SKM-1 (cell line): ENCODE measurements around the gene TGIF1.
A peak's percentile ranks its signal among the peaks of the same experiment; 100 is the strongest.
"Not testable (repeated sequence)": the region's sequence is repeated elsewhere in the genome, so short reads cannot be mapped to it uniquely, and the experiment has no call there.

Experiments
- DNase-seq: peaks from one replicate; lab custom pipeline; 2025; ENCODE audit not compliant: unreplicated experiment; lab: John Stamatoyannopoulos, UW

The TGIF1 gene

DNA sequence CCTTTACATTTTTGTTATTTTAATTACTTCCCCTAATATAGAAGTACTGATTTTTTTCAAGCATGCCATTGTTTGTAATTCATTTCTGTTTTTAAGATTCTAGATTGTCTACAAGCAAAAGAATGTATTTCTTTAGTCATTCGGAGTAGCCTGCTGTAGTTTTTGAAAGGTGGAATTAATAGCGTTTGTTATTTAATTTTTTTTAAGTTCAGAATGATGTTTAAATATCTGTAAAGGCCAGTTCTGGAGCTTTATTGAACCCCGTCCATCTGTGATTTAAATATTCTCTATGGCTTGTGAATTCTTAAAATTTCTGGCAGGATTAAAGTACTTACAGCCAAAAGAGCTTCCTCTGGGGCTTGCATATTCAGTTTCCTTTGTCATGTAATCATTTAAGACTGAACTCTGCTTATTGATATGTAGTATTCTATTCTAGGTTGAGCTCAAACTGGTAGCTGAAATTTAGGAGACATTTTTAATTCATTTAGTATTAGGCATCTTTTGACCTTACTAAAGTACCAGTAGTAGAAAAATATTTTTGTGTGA lies 5.2 kb downstream of the TGIF1 start:
- DNase-seq: no peak

DNA sequence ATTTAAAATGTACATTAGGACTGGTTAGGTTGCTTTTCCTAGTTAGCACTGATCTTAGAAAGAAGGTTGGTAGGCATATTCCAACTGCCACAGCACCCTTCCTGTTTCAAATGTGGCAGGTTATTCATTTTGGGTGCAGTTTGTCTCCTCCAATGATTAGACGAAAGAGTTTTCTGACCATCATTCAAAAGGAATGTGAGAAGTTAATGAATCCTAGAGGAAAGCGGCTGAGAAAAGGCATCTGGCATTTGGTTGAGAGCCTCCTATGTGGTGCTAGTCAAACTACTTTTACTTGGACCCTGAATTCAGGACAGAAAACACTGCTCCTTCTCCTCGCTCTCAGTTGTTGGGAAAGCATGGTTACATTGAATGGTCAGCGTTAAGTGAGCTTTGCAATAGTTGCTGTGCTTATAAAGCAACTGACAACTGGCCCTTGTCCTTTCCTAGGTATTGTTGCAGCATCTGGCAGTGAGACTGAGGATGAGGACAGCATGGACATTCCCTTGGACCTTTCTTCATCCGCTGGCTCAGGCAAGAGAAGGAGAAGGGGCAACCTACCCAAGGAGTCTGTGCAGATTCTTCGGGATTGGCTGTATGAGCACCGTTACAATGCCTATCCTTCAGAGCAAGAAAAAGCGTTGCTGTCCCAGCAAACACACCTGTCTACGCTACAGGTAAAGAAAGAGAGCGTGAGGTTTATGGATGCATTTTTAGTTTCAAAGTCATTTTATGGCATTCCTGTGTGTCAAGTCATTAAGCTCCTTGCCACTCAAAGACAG lies 6.1 kb downstream of the TGIF1 start:
- no peak for DNase-seq

DNA sequence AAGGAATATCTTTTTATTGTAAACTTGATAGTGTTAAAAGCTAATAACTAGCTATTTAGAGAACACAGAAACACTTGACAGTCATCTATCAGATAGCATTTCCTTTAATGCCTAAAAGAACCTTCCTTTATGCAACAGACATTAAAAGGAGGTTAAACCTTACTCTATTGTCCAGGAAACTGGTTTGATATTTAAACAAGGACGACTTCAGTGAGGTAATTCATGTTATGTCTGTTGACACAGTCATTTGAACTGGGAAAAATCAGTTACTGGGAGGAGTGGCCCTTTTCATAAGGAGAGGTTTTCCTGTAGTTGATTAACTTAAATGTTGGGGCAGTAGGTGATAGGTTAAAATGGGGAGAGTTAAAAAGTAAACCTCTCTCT lies 6.7 kb downstream of the TGIF1 start:
- no peak for DNase-seq

DNA sequence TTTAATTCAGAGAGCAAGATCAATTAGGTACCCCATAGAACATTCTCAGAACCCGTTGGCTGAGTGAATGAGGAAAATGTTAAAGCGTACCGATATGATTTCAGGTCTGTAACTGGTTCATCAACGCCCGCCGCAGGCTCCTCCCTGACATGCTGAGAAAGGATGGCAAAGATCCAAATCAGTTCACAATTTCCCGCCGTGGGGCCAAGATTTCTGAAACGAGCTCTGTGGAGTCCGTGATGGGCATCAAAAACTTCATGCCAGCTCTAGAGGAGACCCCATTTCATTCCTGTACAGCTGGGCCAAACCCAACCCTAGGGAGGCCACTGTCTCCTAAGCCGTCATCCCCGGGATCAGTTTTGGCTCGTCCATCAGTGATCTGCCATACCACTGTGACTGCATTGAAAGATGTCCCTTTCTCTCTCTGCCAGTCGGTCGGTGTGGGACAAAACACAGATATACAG lies 7.3 kb downstream of the TGIF1 start:
- DNase-seq: no peak

DNA sequence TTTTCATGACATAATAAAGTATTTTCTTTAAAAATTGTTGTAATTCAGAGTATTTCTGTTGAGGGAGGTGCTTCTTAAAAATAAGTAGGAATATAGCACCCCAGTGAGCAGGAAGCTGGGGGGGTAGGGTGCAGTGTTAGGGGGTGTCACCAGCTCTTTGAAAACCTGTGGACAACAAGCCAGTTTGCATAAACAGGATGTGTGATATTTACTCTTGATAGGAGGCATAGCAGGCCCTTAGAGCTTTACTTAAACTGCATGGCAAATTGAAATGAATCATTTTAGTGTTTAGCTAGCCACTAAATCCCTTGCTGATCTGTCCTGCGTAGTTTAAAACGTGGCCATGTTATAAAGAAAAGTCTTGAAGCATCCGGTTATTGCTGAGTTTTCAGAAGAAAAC lies 8.4 kb downstream of the TGIF1 start:
- no peak for DNase-seq

DNA sequence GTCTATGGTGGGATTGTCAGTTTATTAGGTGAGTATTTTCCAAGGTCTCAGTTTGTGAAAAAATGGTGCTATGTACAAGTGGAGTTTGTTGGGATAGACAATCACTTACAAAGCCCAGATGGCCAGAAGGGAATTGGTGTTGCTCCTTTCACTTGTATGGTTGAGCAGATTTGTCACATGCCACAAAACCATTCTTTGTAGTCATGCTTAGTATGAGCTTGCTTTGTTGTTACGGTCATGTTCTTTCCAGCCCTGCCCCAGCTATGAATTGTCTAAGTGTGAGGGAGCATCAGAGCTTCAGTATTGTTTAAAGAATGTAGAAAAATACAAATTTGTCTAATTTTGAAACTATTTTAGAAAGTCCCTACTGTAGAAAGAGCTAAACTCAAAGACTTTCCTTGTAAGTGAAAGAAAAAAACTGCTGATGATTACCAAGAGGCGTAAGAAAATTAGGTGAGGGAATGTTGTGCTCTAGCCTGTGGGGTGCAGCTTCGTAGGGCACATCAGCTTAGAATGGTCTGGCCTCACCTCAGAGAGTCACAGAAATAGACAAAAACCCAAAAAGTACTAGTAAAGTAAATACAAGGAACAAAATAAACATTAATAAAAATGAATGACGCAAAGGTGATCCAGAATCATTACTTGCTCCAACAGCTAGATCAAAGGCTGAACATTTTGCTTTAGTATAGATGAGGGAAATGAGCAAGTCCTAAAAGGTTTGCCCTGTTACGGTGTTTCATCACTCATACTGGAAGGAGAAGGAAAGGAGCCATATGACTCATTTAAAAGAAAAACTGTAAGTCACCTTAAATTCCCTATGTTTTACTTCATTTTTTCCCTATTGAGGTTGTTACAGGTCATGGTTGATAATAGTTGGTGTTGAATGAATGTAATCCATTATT lies 9.2 kb downstream of the TGIF1 start:
- no peak for DNase-seq

DNA sequence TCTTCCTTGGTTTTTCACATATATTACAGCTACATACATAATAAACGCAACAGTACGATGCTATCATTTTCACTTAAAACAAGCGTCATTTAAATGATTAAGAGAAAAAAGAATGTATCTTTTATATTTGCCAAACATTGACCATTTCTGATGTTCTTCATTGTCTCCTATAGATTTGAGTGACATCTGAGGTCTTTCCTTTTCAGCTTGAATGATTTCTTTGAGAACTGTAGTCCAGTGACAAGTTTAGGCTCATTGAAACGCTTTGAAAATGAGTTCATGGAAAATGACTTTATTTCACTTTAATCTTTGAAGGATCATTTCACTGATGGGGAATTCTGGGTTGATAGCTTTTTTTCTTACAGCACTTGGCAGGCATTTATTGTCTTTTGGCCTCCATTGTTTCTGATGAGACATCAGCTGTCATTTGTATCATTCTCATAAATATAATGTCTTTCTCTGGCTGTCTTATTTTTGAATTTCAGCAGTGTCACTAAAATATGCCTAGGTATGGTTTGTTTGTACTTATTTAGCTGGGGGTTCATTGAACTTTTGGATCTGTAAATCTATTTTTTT lies 10.9 kb downstream of the TGIF1 start:
- no peak for DNase-seq

DNA sequence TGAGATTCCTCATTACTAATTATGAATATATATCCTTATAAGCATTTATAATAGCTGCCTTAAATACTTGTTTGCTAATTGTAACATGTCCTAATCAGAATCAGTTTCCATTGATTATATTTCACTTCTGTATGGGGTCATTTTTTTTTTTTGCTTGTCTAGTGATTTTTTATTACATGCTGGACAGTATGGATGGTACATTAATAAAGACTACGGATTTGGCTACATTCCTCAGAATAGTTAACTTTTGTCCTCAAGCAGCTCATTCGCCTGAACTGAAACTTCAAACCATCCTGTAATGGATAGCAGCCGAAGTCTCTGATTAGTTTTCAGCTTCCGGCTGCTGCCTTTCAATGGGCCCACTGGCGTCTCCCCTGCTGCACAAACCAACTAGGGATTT lies 11.7 kb downstream of the TGIF1 start:
- DNase-seq: no peak

DNA sequence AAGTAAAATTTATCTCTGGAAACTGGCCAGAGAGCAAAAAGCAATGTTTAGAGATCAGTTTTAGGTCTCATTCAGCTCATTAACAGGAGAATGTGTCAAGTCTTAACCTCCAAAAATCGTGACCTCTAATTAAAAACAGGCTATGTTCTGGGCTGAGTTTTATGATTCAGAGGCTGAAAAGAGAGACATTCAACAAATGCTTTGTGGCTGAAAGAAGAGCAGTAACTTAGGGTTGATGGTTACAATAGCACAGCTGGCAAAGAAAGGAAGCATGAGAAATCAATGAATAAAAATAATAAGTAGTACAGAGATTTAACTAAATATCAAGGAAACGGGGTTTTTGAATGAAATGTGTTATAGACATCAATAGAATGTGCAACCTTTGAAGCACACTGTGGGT lies 13.1 kb downstream of the TGIF1 start:
- DNase-seq: no peak

DNA sequence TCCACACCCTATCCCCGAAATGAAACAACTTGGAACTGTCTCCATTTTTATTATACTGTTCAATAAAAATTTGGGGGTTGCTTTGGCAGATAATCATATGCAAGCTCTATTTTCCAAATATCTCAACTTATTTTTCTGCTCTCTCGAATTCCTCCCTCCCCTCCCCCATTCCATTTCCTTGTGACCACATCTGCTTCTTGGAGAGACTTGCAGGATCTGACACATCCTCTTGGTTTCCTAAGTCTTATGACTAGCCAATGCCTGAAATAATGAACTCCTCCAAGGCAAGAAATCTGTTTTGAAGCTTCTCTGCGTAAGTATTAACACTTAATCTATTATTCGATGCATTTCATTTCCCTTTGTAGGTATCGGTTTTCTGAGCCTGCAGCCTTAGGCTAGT lies 16.1 kb downstream of the TGIF1 start:
- DNase-seq: peak; percentile 24

DNA sequence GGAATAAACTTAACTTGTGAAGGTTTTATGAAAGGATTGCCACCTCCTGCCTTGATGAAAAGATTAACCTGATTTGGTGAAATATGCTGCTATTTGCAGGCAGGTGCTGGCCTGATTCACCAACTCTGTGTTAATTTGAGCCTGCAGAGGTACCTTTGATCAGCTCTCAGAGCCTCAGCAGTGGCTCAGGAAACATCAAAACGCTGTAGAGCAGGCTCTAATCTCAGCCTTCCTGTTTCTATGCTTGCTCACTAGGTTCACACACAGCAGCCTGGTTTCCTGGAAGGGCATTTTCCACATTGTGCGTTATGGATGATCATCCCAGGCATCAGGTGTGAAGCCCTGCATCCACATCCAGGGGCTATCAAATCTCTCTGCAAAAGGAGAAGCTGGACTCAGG lies 16.9 kb downstream of the TGIF1 start:
- no peak for DNase-seq

DNA sequence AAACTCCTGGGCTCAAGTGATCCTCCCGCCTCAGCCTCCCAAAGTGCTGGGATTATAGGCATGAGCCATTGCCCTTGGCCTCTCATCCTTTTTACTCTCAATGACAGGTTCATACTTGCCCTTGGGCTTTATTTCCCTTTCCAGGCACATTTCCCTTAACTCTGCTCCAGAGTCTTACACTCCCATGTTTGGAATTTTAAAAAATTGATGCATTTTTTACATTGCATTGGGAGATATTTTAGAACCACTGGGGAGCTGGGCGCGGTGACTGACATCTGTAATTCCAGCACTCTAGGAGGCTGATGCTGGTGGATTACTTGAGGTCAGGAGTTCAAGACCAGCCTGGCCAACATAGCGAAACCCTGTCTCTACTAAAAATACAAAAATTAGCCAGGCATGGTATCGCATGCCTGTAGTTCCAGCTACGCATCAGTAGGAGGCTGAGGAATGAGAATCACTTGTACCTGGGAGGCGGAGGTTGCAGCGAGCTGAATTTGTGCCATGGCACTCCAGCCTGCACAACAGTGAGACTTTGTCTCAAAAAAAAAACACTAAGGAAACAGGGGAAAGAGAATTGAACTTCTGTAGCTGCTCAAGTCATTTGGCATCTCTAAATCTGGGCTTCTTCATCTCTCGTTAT lies 18.2 kb downstream of the TGIF1 start:
- no peak for DNase-seq

DNA sequence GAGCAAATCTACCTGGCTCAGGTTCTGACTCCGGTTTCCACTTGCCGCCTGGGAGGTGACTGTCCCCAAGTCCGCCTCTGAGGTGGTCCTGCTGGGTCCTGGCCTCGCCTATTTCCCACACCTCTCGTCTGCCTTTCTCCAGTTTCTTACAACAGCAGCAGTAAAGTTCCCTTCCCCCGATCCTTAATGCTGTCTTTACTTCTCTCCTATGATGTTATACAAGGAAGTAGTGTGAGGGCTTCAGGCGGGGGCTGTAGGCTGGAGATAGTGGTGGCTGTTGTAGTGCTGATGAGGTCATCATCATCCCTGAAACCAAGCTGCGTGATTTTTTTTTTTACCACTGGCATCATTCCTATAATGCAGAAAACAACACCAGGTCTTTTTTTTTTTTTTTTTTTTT lies 18.9 kb downstream of the TGIF1 start:
- peak; percentile 56 for DNase-seq

DNA sequence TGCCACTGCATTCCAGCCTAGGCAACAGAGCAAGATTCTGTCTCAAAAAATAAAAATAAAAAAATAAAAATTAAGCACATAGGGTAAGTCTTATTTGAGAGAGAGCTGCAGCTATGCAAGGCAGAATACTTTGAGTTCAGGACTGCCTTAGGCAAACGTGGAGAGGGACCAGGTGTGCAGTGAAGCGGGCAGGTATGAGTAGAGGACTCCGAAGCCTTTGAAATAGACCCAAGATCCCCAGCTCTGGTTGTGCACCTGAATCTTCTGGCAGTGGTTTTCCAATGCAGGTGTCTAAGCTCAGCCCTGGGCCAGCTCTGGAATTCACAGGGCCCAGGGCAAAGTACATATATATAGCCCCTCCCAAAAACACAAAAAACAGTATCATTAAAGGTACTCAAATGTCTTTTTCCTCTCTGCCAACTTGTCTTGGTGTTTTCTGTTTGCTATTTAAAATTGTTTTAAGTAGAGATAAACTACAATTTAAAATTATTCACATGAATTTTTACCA lies 21.2 kb downstream of the TGIF1 start:
- no peak for DNase-seq

DNA sequence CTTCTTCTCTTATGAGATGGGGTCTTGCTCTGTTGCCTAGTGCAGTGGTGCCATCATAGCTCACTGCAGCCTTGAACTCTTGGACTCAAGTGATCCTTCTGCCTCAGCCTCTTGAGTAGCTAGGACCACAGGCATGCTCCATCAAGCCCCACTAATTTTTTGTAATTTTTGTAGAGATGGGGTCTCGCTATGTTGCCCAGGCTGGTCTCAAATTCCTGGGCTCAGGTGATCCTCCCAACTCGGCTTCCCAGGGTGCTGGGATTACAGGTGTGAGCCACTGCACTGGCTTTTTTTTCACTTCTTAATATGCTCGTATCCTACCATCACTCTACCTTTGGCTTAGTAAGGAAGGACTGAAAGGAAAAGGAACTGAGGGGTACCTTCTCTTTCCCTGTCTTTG lies 22.1 kb downstream of the TGIF1 start:
- DNase-seq: not testable (repeated sequence)

DNA sequence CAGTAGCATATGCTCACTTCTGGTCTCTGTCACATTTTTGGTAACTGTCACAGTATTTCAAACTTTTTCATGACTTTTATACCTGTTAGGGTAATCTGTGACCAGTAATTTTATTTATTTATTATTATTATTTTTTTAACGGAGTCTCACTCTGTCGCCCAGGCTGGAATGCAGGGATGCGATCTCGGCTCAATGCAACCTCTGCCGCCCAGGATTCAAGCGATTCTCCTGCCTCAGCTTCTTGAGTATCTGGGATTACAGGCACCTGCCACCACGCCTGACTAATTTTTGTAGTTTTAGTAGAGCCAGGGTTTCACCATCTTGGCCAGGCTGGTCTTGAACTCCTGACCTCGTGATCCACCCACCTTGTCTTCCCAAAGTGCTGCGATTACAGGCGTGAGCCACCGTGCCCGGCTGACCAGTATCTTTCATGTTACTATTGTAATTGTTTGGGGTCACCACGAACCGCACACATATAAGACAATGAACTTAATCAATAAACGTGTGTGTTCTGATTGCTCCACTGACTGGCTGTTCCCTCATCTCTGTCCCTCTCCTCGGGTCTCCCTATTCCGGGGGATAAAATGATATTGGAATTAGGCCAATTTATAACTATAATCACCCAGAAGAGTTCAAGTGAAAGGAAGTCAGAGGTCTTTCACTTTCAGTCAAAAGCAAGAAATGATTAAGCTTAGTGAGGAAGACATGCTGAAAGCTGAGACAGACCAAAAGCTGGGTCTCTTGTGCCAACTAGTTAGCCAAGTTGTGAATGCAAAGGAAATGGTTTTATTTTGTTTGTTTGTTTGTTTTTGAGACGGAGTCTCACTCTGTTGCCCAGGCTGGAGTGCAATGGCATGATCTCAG lies 22.9 kb downstream of the TGIF1 start:
- no peak for DNase-seq

DNA sequence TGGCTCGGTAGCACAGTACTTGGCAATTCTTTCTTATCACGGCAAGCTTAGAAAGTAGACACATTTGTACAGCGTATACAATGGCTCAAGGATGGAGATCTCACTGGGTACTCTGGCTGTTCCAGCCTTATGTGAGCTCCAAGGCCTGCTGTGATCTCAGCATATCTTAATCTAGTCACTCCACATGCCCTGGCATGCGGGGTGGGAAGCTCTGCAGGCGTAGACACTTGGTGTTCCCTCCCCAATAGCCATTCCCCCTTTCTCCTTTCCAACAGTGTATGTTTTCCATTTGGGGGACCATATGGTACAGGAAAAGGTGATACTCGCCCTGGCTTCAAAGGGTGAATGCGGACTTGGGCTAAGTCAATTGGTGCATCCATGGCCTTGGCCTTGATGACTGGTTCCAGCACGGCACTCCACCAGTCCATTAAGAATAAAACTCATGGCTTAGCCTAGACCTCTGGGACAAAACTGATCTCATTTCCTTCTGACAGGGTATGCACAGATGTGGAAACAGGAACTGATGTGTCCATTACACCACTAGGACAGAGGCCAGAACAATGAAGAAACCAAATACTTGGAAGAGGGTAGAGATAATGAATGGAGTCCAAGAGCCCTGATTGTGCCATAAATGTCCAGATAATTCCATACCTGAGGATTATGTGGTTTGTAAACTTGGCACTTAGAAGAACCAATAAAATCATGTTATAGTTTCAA lies 28.4 kb downstream of the TGIF1 start:
- no peak for DNase-seq

DNA sequence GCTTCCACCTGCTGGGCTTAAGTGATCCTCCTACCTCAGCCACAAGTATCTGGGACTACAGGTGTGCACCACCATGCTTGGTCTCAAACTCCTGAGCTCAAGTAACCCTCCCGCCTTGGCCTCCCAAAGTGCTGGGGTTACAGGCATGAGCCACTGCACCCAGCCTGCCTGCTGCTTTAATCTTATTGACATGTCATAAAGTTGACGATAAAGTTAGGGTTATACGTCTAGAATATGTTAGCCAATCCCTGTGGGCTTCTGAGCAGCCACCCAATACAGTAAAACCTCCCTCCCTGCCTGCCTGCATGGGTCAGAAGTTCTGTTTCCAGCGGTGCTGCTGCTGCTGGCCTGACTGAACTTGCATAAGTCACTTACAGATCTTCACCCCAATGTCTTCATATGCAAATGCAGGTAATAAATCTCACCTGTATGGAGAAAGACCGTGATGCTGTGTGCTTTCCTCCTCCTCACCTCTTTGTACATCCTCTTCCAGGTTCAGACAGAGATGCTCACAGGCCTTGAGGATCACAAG lies 30.1 kb downstream of the TGIF1 start:
- no peak for DNase-seq
